Loucy (cell line): ENCODE results near the gene TMED8.

Source experiments
- H2AFZ ChIP-seq: fragments of 200-600 bp; sonication (generic); 2 replicates; pipeline ENCODE4 v1.6.0; 2016; ENCODE audit warnings: antibody characterized with exemption, mild to moderate bottlenecking, low read length, moderate library complexity
- H3F3A ChIP-seq: fragments of 200-600 bp; 2 replicates; pipeline ENCODE4 v1.6.0; 2016; ENCODE audit warnings: antibody characterized with exemption, low read depth, mild to moderate bottlenecking
- H3K27me3 ChIP-seq: fragments of 200-600 bp; sonication (generic); 2 replicates; pipeline ENCODE4 v1.6.1; 2014; ENCODE audit warnings: low read length, mild to moderate bottlenecking; ENCODE audit not compliant: insufficient read depth, poor library complexity, severe bottlenecking
- H3K36me3 ChIP-seq: fragments of 200-600 bp; sonication (generic); 2 replicates; pipeline ENCODE4 v1.6.1; 2016; ENCODE audit warnings: low read length; ENCODE audit not compliant: insufficient read depth
- H3K4me1 ChIP-seq: fragments of 200-600 bp; sonication (generic); 2 replicates; pipeline ENCODE4 v1.5.1; 2014; ENCODE audit warnings: low read length, mild to moderate bottlenecking; ENCODE audit not compliant: insufficient read depth, poor library complexity, severe bottlenecking
- H3K4me2 ChIP-seq: fragments of 200-600 bp; sonication (generic); 2 replicates; pipeline ENCODE4 v1.6.0; 2014; ENCODE audit warnings: antibody characterized with exemption, low read length, low read depth, mild to moderate bottlenecking; ENCODE audit not compliant: poor library complexity, severe bottlenecking
- H3K4me3 ChIP-seq: fragments of 200-600 bp; sonication (generic); 2 replicates; pipeline ENCODE4 v1.5.1; 2014; ENCODE audit warnings: low read length, mild to moderate bottlenecking, mixed read lengths; ENCODE audit not compliant: poor library complexity, severe bottlenecking
- H3K79me2 ChIP-seq: fragments of 200-600 bp; sonication (generic); 2 replicates; pipeline ENCODE4 v1.6.1; 2014; ENCODE audit warnings: low read length; ENCODE audit not compliant: insufficient read depth
- H3K9ac ChIP-seq: fragments of 200-600 bp; sonication (generic); 2 replicates; pipeline ENCODE4 v1.6.0; 2014; ENCODE audit warnings: mild to moderate bottlenecking, low read depth, low read length, moderate library complexity; ENCODE audit not compliant: poor library complexity, severe bottlenecking
- H3K9me2 ChIP-seq: fragments of 200-600 bp; sonication (generic); replicated peaks from 2 replicates; pipeline ENCODE4 v1.6.1; 2016; ENCODE audit warnings: low read depth, low read length, mixed read lengths
- H3K9me3 ChIP-seq: fragments of 200-600 bp; sonication (generic); 2 replicates; pipeline ENCODE4 v1.6.1; 2014; ENCODE audit warnings: mild to moderate bottlenecking, antibody characterized with exemption, low read length, low read depth; ENCODE audit not compliant: insufficient read depth
- H4K20me1 ChIP-seq: fragments of 200-600 bp; sonication (generic); 2 replicates; pipeline ENCODE4 v1.6.0; 2014; ENCODE audit warnings: antibody characterized with exemption, low read length, mild to moderate bottlenecking; ENCODE audit not compliant: insufficient read depth, poor library complexity, severe bottlenecking
- EZH2phosphoT487 ChIP-seq: fragments of 200-600 bp; IDR thresholded peaks from 2 replicates; pipeline ENCODE4 v1.6.1; 2018; ENCODE audit warnings: antibody characterized with exemption, mild to moderate bottlenecking, moderate library complexity, borderline replicate concordance
- TF ChIP-seq, protein P1 (sequence below): fragments of 200-600 bp; sonication (generic); conservative IDR thresholded peaks from 2 replicates; pipeline ENCODE4 v1.5.1; 2014; ENCODE audit warnings: mild to moderate bottlenecking, antibody characterized with exemption, low read length

The TMED8 gene

DNA sequence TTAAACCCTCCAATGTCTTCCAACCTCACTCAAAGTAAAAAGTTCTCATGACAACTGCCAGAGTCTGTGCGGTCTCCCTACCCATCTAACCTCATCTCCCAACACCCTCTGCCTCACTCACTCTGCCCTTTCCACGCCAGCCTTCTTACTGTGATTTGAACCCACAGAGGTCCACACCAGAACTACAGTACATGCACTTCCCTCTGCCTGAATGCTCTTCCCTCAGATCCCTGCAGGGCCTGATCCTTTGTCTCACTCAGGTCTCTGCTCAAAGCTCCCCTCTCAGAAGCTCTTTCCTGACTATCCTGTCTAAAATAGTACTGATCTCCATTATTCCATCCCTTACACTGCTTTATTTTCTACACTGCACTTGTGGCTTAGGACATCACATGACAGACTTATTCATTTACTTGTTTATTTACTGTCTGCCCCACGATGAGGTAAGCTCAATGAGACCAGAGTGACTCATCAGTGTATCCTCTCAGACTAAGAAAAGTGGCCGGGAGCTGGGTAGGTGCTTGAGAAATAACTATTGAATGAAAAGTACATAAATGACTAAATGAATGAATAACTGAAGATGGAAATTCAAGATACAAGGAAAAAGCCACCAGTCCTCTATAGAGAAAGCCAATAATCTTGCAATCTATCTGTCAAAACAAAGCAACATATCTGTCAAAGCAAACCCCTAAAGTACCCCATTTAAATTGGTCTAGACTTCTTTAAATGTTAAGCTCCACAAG is 73.3 kb downstream of the TMED8 start:
- H3K9me2 ChIP-seq, result no peaks in the 10 kb centered on the region
- no peak overlapping the region for H3K9ac ChIP-seq
- H3K4me1 ChIP-seq, result no peaks in the 10 kb centered on the region
- H3K4me3 ChIP-seq, result no peak overlapping the region
- H4K20me1 ChIP-seq, result no peaks in the 10 kb centered on the region
- H2AFZ ChIP-seq, result no peak overlapping the region
- H3K9me3 ChIP-seq, result no peaks in the 10 kb centered on the region
- no peaks in the 10 kb centered on the region for H3K79me2 ChIP-seq
- no peaks in the 10 kb centered on the region for H3F3A ChIP-seq
- no peak overlapping the region for H3K4me2 ChIP-seq
- peaks cover 35% of the 10 kb centered on the region; the same call in 1 of the 2 replicates for H3K36me3 ChIP-seq
- no peaks in the 10 kb centered on the region for H3K27me3 ChIP-seq
- no peak for TF ChIP-seq EZH2phosphoT487
- TF ChIP-seq, protein P1, sequence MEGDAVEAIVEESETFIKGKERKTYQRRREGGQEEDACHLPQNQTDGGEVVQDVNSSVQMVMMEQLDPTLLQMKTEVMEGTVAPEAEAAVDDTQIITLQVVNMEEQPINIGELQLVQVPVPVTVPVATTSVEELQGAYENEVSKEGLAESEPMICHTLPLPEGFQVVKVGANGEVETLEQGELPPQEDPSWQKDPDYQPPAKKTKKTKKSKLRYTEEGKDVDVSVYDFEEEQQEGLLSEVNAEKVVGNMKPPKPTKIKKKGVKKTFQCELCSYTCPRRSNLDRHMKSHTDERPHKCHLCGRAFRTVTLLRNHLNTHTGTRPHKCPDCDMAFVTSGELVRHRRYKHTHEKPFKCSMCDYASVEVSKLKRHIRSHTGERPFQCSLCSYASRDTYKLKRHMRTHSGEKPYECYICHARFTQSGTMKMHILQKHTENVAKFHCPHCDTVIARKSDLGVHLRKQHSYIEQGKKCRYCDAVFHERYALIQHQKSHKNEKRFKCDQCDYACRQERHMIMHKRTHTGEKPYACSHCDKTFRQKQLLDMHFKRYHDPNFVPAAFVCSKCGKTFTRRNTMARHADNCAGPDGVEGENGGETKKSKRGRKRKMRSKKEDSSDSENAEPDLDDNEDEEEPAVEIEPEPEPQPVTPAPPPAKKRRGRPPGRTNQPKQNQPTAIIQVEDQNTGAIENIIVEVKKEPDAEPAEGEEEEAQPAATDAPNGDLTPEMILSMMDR, result no peak

DNA sequence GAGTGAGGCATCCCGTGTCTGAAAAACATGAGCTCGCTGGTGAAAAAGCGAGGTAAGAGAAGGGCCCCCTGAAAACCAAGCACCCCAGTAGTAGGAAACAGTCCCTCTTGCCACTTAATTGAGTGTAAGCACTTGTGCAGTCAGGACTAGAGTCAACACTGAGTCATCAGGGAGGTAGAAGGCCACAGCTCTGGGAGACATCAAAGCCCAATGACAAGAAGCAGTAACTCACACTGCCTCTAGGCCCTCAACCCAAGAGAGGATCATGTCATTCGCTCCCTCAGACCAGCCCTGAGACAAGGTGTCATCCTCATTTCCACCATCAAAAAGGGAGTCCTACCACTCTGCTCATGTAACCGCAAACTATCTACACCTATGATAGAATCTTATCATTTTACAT is 74.0 kb downstream of the TMED8 start:
- H2AFZ ChIP-seq, result no peak overlapping the region
- TF ChIP-seq, protein P1, result no peak
- no peak overlapping the region for H3K4me2 ChIP-seq
- no peaks in the 10 kb centered on the region for H3F3A ChIP-seq
- peaks cover 42% of the 10 kb centered on the region; the same call in 1 of the 2 replicates for H3K36me3 ChIP-seq
- no peaks in the 10 kb centered on the region for H4K20me1 ChIP-seq
- no peaks in the 10 kb centered on the region for H3K79me2 ChIP-seq
- no peaks in the 10 kb centered on the region for H3K9me3 ChIP-seq
- no peaks in the 10 kb centered on the region for H3K27me3 ChIP-seq
- no peaks in the 10 kb centered on the region for H3K9me2 ChIP-seq
- no peak overlapping the region for H3K9ac ChIP-seq
- no peaks in the 10 kb centered on the region for H3K4me1 ChIP-seq
- H3K4me3 ChIP-seq, result no peak overlapping the region

DNA sequence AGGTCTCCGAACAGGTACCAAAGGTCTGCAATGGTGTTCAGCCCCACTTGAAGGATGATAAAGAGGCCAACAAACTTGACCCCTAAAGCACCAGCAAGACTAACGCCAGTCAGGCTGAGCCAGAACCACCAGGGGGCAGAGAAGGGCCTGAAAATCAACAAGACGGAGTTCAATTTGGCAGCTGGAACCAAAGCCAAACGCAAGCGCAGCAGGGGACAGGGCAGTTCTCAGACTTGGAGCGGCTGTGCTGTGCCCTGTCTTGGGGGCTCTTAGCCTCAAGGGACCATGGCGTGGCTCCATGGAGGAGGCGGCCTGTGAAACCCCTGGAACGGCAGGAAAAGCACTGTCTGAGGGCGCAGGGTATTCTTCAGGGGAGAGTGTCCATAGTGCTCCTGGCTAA is 75.8 kb downstream of the TMED8 start:
- H3K4me3 ChIP-seq, result no peak overlapping the region
- H3K4me1 ChIP-seq, result no peaks in the 10 kb centered on the region
- no peaks in the 10 kb centered on the region for H3K9me2 ChIP-seq
- TF ChIP-seq, protein P1, result peak; percentile 84
- no peak for TF ChIP-seq EZH2phosphoT487
- no peaks in the 10 kb centered on the region for H3F3A ChIP-seq
- H3K79me2 ChIP-seq, result no peaks in the 10 kb centered on the region
- no peak overlapping the region for H3K4me2 ChIP-seq
- H3K9ac ChIP-seq, result no peak overlapping the region
- peaks cover 46% of the 10 kb centered on the region; the same call in 1 of the 2 replicates for H3K36me3 ChIP-seq
- H3K27me3 ChIP-seq, result no peaks in the 10 kb centered on the region
- no peaks in the 10 kb centered on the region for H3K9me3 ChIP-seq
- no peaks in the 10 kb centered on the region for H4K20me1 ChIP-seq
- H2AFZ ChIP-seq, result no peak overlapping the region
